Measurements from ENCODE around the gene TACSTD2.

- TF ChIP-seq MXI1 (conservative IDR thresholded peaks at IDR 0.05; ENCODE audit: poor library complexity, severe bottlenecking), result no peak
- no peak for TF ChIP-seq CTCF (IDR thresholded peaks at IDR 0.05; ENCODE audit: poor library complexity, severe bottlenecking)
- TF ChIP-seq EP300 (conservative IDR thresholded peaks at IDR 0.05; ENCODE audit: poor library complexity, severe bottlenecking), result no peak
- TF ChIP-seq EZH2 (IDR thresholded peaks at IDR 0.05; ENCODE audit: borderline replicate concordance, insufficient read depth, low read length, poor library complexity, severe bottlenecking), result no peak
- TF ChIP-seq POLR2AphosphoS5 (IDR thresholded peaks at IDR 0.05), result no peak
These were observed 10.6 kb upstream of the TACSTD2 start for GRCh38 chr1:58587667-58588066.
